Transverse colon (tissue), 4 donors: ENCODE data around the gene OR6S1.
"Not testable (repeated sequence)": the region's sequence is repeated elsewhere in the genome, so short reads cannot be mapped to it uniquely, and the experiment has no call there.

Experiments
- CTCF ChIP-seq, 5 experiments: fragments of 200-600 bp in 3 of 5; fragments of 450-650 bp in 2 of 5; sonication (generic) in 3 of 5; IDR thresholded peaks; 1 replicate in 2 of 5; 2 replicates in 3 of 5; pipeline ENCODE4 v1.5.1; 2016 to 2017; ENCODE audit warnings: antibody characterized with exemption in 5 of 5, inconsistent platforms in 3 of 5, mild to moderate bottlenecking in 2 of 5, moderate library complexity in 1 of 5
- EP300 ChIP-seq: sonication (generic); formaldehyde crosslinking; IDR thresholded peaks from one replicate; pipeline ENCODE4 v1.6.1; 2017; ENCODE audit warnings: antibody characterized with exemption, low read depth
- POLR2A ChIP-seq: fragments of 450-650 bp; IDR thresholded peaks from one replicate; pipeline ENCODE4 v1.6.1; 2016; ENCODE audit warnings: antibody characterized with exemption, mild to moderate bottlenecking, moderate library complexity
- POLR2AphosphoS5 ChIP-seq, 3 donors: sonication (generic); formaldehyde crosslinking; IDR thresholded peaks; one replicate each; pipeline ENCODE4 v1.6.1; 2016; ENCODE audit warnings: antibody characterized with exemption in 3 of 3

- not testable (repeated sequence) for TF ChIP-seq CTCF (IDR thresholded peaks at IDR 0.05); EP300; POLR2A; POLR2AphosphoS5 (IDR thresholded peaks at IDR 0.05)
Measured at GRCh38 chr14:20595726-20596125, 45.8 kb downstream of the OR6S1 start.
